ENCODE results near the gene PPP1R3F.

DNA sequence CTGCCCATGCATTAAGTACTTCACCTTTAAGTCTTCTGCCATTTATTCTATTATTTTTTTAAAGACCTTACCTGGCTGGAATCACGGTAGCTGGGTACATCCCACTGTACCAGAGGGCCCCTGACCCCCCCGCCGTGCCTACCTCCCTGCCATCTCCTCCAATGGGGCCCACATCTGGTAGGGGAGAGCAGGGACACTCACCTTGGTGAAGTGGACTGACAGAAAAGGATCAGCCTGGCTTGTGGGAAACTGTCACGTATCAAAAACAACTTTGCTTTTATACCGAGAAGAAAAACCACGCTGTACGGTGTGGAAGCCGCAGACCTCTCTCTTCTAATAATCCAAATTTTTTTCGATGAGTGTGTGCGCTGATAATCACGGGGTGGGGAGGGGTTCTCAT, 5.1 kb upstream of the PPP1R3F start, which contains the start of gene FOXP3:
- TF ChIP-seq CTCF (IDR thresholded peaks at IDR 0.05; ENCODE audit: low read length) (no peak), EZH2 (IDR thresholded peaks at IDR 0.05; ENCODE audit: borderline replicate concordance, low read length) (no peak)
